HG02798 (cell line): ENCODE results near the gene YOD1.

Experiments
- ATAC-seq: cut with Tn5 transposase; IDR thresholded peaks from one replicate; pipeline ENCODE4 v1.9.1; 2021; ENCODE audit warnings: mild to moderate bottlenecking; ENCODE audit not compliant: unreplicated experiment, poor library complexity

Gene YOD1

GRCh38 chr1:207013321-207014085, 37.5 kb downstream of the YOD1 start:
- ATAC-seq = no peak

- no peak for ATAC-seq
Observed at GRCh38 chr1:207010726-207011125, 40.3 kb downstream of the YOD1 start.

GRCh38 chr1:207009945-207010344, 41.1 kb downstream of the YOD1 start:
- no peak for ATAC-seq

- no peak for ATAC-seq
Observed at GRCh38 chr1:207009182-207009850, 41.7 kb downstream of the YOD1 start.

- ATAC-seq = no peak
Observed at GRCh38 chr1:207007352-207008033, 43.5 kb downstream of the YOD1 start.

GRCh38 chr1:207006914-207007313, 44.1 kb downstream of the YOD1 start:
- no peak for ATAC-seq

- no peak for ATAC-seq
Observed at GRCh38 chr1:207006083-207006482, 44.9 kb downstream of the YOD1 start.

GRCh38 chr1:207004931-207005830, 45.8 kb downstream of the YOD1 start:
- ATAC-seq = peak; percentile 48

- ATAC-seq = no peak
Observed at GRCh38 chr1:207003210-207003609, 47.8 kb downstream of the YOD1 start.

- no peak for ATAC-seq
Observed at GRCh38 chr1:207002724-207003146, 48.3 kb downstream of the YOD1 start.

GRCh38 chr1:207001492-207002245, 49.3 kb downstream of the YOD1 start:
- no peak for ATAC-seq

- ATAC-seq = no peak
Observed at GRCh38 chr1:207000651-207001291, 50.2 kb downstream of the YOD1 start.

- no peak for ATAC-seq
Observed at GRCh38 chr1:206998816-206999215, 52.2 kb downstream of the YOD1 start.
